GM12875 (cell line): ENCODE measurements around the gene ZNF185.

Source experiments
- H3K4me3 ChIP-seq: one replicate; pipeline ENCODE4 v1.5.1; 2011; ENCODE audit warnings: low read depth, low read length, control low read depth
- TF ChIP-seq, protein P1 (sequence below): IDR thresholded peaks from 2 replicates; pipeline ENCODE4 v1.5.1; 2011; ENCODE audit warnings: low read depth, mild to moderate bottlenecking, control low read depth, inconsistent platforms, low read length, moderate library complexity, borderline replicate concordance; ENCODE audit not compliant: insufficient read depth

ZNF185 gene

DNA sequence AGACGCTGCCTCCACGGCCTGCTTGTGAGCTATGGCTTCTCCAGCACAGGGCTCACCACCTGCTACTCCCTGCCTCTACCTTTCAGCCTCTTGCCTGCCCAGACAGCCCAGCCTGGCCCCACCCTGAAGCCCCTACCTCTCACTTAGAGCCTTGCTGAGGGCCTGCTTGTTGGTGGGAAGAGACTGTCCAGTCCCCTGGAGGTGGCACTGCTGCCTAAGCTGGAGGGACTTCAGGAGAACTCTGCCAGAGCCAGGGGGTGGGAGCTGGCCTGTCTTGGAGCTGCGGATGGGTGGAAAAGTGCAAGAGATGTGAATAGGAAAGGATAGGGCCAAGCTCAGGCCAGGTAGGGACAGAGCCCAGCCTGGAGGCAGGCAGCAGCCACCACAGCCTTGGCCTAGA lies 2.7 kb upstream of the ZNF185 start:
- TF ChIP-seq, protein P1, sequence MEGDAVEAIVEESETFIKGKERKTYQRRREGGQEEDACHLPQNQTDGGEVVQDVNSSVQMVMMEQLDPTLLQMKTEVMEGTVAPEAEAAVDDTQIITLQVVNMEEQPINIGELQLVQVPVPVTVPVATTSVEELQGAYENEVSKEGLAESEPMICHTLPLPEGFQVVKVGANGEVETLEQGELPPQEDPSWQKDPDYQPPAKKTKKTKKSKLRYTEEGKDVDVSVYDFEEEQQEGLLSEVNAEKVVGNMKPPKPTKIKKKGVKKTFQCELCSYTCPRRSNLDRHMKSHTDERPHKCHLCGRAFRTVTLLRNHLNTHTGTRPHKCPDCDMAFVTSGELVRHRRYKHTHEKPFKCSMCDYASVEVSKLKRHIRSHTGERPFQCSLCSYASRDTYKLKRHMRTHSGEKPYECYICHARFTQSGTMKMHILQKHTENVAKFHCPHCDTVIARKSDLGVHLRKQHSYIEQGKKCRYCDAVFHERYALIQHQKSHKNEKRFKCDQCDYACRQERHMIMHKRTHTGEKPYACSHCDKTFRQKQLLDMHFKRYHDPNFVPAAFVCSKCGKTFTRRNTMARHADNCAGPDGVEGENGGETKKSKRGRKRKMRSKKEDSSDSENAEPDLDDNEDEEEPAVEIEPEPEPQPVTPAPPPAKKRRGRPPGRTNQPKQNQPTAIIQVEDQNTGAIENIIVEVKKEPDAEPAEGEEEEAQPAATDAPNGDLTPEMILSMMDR: no peak
- no peak overlapping the region for H3K4me3 ChIP-seq

DNA sequence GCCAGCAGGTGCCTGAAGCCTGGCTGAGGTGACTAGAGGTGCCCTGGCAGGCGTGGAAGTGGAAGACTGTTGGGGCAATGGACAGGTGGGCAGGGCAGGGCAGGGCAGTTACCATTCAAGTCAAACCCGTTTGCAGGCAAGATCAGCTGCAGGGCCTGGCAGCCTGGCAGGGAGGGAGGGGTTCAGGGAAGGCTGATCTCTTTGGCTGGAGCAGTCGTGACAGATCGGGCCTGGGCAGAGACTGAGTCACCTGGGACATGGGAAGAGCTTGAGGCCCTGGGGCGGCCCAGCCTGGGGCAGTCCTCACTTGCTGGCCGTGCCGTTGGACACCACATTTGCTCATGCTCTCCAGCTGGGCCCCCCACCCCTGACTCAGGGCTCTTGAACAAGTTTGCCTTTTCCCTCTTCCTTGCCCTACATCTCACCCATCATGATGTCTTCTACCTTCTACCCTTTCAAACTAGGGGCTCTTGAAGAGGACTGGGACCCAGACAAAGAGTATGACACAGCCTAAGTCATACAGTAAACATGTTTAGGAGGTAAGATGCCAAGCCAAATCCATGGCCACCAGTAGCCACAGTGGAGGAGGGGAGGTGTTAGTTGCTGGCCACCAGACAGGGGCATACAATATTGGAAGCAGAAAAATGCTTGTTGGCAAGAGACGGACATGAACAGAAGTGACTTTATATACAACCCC lies 2.0 kb upstream of the ZNF185 start:
- TF ChIP-seq, protein P1: no peak

DNA sequence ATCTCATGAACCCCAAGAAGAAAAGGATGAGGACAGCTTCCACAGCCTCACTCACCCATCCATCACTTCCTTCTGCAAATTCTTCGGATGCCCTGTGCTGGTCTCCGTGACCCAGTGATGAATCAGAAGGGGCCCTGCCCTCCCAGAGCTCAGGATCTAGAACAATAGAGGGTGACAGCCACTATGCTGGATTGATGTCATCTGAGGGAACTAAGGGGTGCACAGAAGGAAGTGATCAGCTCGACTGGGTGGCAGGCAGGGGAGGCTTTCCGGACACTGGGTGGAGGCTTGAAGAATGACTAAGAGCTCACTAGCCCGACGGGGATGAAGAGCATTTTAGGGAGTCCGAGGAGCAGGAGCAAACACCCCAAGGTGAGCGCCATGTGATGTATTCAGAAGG lies 1.4 kb upstream of the ZNF185 start:
- H3K4me3 ChIP-seq: no peak overlapping the region
- TF ChIP-seq, protein P1: no peak

More for the DNA sequence above, 2.0 kb upstream of the ZNF185 start:
- H3K4me3 ChIP-seq: no peak overlapping the region

DNA sequence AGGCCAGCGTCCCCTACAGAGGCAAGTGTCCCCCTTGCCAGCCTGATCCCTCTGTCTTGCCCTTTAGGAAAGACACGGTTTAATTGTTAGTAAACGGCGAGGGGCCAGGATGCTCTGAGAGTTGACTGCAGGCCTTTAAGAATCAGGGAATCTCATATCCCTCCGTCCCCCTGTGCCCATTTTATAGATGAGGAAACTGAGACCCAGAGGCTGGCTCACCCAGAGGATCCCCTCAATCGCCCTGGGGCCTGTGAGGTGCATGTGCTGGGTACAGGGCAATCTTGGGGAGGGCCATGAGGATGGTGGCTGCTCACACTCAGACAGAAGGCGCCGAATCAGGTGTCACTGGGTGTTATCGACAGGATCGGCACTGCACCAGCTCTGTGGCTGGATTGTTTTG lies 575 bp downstream of the ZNF185 start:
- no peak overlapping the region for H3K4me3 ChIP-seq
- TF ChIP-seq, protein P1: no peak

DNA sequence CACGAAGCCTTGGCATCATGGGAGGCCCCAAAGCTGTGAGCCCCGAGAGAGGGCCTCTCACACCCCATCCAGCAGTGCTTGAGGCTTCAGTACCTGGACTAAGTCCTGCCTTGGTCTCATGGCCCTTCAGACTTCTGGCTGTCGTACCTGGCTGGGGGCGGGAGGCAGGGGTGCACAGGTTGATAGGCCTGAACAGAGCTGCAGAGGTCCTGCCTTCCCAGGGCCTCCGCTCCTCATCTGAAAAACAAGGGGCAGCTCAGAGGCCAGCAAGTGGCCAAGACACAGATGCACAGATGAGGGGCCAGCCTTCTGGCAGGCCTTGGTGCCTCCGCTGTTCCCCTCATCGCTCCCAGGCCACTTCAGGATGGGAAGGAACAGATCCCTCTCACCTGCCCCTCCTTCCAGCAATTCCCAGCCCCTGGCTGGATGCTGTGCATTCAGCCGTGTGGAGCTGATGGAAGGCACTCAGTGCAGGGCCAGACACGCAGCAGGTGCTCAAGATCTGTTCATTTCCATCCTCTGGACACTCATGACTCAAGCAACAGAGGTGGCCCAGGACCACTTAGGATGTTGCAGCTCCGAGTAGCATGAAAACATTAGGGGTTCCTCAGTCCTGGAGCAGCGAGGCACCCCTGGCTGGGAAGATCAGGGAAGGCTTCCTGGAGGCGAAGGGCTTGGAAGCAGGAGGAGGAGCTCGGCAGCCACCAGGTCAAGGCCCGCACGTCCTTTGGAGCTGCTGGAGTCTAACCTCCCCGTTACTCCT lies 1.4 kb downstream of the ZNF185 start:
- no peak overlapping the region for H3K4me3 ChIP-seq

DNA sequence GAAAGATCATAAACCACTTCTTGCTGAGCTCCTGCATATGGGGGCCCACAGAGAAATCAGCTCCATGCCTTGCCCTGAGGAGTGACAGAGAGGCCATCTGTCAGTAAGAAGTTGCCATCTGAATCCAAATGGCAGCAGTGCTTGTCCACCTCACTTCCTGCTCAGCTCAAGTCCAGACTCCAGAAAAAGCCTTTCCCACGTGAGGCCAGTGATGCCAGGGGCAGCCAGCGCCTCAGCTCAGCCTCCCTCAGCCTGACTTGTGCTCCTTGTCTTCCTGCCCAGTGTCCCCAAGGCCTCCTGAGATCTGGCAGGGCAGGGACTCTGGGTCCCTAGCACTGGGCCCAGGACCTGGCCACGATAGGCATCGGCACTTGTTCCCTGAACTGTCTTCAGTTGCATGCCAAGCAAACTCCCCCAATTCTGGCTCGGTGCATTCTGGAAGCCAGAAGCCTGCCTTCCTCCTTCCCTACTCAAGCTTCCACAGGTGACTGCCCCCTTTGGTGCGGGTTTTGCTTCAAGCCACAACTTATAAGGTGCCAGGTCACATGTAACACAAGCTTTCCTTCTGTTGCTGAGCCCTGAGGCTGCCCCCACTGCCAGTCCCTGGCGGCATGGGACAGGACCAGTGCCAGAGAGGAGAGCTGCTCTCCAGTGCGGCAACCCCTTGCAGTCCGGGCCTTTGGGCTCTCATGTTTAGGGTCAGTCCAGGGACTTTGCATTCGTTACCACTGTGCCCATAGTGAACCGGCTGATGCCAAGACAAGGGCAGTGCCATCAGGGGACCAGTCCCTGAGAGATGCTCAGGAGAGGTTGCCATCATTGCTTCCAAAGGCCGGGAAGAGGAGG lies 2.2 kb downstream of the ZNF185 start:
- H3K4me3 ChIP-seq: no peak overlapping the region
- TF ChIP-seq, protein P1: no peak

More for the DNA sequence above, 1.4 kb downstream of the ZNF185 start:
- TF ChIP-seq, protein P1: no peak
